Embryonic facial prominence (tissue), 1 donor: ENCODE results near the gene PLA2G3.
"Not testable (repeated sequence)": the region's sequence is repeated elsewhere in the genome, so short reads cannot be mapped to it uniquely, and the experiment has no call there.

Experiments
- DNase-seq: peaks from one replicate; pipeline ENCODE4 v3.0.0-alpha.2; 2016; ENCODE audit errors: extremely low spot score

The PLA2G3 gene, protein sequence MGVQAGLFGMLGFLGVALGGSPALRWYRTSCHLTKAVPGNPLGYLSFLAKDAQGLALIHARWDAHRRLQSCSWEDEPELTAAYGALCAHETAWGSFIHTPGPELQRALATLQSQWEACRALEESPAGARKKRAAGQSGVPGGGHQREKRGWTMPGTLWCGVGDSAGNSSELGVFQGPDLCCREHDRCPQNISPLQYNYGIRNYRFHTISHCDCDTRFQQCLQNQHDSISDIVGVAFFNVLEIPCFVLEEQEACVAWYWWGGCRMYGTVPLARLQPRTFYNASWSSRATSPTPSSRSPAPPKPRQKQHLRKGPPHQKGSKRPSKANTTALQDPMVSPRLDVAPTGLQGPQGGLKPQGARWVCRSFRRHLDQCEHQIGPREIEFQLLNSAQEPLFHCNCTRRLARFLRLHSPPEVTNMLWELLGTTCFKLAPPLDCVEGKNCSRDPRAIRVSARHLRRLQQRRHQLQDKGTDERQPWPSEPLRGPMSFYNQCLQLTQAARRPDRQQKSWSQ

DNA sequence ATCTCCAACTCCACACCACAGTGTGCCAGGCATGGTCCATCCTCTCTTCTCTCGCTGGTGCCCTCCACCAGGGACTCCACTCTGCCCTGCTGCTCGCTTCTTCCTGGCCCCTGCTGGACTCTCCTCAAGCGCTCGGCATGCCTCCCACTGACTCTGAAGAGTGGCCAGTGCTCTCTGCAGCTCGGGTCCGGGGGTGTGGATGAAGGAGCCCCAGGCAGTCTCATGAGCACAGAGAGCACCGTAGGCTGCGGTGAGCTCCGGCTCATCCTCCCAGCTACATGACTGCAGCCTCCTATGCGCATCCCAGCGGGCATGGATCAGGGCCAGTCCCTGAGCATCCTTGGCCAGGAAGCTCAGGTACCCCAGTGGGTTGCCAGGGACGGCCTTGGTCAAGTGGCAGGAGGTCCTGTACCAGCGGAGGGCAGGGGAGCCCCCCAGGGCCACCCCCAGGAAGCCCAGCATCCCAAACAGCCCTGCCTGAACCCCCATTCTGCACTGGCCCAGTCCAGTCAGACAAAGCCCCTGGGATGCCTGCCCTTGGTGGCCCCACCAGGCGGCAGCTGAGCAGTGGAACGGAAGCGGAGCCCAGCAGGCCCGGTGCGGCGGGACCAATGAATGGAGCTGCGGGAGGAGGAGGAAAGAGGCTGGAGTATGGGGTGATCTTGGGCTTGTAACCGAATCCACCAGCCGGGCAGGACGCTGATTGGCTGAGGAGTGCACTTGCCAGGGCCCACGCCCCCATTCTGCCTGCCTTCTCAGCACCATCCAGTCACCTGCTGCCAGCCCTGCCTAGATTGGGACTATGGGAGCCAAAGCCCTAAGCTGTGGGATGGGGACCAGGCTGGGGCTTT is at the start of gene PLA2G3:
Gene PLA2G3 (minus strand): TSS at position 643 of the 851 bp plus-strand sequence. CDS start 154 bp downstream, at position 489.
- no peak for DNase-seq

DNA sequence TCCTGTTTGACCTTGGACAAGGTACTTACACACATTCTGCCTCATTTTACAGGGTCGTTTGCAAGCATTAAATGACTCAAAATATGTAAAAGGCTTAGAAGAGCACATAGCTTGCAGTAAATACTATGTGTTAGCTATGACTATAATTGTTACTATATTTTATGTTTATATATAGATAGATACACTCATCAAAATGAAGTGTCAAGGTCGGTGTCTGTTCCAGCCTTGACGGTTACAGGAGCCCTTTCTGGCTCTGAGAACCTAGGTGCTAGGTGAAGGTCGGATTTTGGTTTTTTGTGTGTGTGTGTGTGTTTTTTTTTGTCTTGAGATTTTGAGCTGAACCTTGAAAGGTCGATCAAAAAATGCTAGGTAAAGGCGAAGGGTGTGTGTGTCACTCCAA is 47.3 kb upstream of the PLA2G3 start:
- no peak for DNase-seq

DNA sequence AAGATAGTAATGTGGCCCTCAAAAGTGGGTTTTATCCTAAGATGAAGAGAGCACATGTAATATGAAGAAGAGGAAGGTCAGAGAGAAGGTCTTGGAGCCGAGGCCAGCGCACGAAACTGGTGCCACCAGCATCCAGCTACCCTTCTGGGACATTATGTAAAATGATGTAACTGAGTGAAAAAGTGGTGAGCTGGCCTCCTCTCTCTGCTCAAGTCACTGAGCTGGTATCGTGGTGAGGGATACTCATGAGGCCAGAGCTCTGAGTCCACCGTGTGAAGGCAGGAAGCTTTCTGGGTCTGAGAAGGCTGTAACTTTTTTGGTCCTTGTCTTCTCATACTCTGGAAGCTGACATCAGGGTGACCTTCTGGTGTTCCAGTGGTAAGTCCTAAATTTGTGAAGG is 44.7 kb upstream of the PLA2G3 start:
- DNase-seq = no peak

DNA sequence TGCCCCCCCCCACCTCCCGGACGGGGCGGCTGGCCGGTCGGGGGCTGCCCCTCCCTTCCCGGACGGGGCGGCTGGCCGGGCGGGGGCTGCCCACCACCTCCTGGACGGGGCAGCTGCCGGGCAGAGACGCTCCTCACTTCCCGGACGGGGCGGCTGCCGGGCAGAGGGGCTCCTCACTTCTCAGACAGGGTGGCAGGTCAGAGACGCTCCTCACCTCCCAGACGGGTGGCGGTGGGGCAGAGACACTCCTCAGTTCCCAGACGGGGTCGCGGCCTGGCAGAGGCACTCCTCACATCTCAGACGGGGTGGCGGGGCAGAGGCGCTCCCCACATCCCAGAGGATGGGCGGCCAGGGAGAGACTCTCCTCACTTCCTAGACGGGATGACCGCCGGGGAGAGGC is 43.7 kb upstream of the PLA2G3 start:
- no peak for DNase-seq

DNA sequence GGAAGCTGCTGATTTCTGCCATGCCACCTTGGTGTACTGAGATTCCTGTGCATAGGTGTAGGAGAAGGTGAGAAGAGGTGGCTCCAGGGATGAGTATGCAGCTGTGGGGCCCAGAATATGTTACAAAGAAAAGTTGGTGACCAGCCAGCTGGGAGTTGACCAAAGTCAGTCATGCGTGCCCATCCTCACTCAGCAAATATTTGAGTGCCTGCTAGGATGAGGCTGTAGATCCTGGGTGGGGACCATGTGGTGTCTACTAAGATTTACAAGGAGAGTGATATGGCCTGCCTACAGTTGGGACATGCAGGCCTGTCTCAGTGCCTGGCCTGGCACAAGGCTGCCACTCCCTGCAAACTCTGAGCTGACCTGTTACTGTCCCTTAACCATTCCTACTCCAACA is 39.0 kb upstream of the PLA2G3 start:
- no peak for DNase-seq

DNA sequence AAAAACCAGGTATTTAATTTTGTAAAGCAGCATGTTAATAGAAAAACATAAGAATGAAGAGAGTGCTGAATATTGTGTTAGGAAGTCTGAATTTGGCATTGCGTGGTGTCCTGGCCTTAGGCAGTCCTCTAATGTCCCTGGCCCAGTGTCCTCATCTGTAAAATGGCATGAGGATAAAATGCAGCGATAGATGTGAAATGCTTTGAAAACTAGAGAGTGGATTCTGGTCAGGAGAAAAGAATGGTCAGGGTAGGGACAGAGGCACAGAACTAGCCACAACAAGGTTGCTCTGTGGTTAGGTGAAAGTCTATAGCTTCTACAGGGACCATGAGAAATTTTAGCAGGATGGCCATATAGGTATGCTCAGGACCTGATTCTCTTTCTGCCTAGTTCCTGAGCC is 38.6 kb upstream of the PLA2G3 start:
- no peak for DNase-seq

DNA sequence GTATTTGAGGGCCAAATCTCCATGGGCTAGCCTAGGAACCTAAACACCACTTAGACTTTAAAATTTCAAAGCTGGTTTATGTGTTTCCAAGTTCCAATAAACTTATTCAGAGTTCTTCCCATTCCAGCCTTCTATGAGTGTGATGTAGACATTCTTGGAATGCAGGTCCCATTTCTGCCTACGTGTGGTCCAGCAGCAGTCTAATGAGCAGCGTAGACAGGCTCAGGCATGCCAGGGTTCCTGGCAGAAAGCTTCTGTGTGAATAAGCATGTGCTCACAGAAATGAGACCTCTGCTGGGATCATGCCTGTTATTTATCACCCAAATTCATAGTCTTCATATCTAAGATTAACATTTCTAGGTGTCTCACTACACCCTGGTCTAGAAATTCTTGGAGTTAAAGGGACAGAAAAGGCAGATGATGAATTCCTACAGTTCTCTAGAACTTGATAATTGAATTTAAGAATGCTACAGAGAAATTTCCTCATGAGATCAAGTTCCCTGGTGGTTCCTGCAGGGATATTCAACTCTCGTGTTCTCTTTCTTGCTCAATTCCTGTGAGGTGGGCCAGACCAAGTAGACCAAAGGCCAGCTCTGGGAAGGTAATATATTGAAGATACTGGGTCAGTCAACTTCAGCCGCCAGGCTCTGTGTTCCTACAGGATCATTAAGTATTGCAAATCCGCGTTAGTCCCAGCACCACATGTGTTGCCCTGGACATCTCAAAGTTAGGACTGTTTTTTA is 37.3 kb upstream of the PLA2G3 start:
- DNase-seq = no peak

DNA sequence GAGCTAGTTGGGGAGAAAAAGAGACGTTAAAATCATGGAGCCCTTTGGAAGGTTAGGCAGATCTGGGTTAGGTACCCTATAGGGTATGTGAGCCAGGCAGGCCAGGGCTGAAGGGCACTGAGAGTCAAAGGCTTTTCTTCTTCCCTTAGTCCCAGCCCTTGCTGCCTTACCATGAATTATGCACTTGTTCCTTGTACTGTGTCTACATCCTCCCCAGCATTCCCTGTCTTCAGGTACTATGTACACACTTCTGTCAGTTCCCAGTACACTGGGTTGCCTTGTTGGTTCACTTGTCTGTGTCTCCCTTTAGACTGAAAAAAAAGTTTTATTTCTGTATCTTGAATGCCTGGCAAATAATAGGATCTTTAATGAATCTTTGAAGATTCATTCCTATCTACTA is 36.6 kb upstream of the PLA2G3 start:
- no peak for DNase-seq

DNA sequence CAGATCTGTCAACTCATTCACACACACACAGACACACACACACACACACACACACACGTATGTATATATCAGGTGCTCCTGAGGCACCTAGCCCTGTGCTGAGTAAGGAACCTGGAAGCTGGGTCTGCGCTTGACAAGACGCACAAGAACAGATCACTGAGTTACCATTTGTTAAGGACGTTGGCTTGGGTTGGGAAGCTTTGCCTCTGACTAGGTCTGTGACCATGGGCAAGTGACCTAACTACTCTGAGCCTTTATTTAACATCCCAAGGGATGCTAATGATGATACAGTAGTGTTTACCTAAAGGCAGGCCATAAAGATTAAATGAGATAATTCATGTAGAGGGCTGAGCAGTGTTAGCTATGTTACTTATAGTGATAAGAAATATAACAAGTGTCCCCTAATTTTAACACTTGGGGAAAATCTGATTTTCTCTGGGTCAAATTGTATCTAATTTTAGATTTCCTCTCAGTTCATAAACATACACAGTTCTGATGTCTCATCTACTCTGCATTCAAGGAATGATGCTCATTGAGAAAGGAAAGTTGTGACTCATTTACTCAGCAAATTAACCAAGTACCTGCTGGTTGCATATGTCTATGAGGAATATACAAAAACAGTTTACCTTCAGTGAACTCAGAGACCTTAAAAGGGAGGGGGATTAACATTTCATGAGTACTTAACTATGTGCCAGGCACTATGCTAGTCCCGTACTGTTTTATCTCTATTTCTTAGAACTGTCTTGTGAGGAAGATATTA is 33.3 kb upstream of the PLA2G3 start:
- no peak for DNase-seq

DNA sequence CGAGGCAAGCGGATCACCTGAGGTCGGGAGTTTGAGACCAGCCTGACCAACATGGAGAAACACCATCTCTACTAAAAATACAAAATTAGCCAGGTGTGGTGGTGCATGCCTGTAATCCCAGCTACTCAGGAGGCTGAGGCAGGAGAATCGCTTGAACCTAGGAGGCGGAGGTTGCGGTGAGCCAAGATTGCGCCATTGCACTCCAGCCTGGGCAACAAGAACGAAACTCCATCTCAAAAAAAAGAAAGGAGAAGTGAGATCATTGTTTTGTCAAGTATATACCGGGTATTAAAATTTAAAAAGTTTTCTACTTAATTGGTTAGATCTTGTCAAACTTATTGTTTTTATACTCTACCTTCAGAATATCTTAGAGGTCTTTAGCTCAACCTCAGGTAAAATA is 31.4 kb upstream of the PLA2G3 start:
- DNase-seq = not testable (repeated sequence)

DNA sequence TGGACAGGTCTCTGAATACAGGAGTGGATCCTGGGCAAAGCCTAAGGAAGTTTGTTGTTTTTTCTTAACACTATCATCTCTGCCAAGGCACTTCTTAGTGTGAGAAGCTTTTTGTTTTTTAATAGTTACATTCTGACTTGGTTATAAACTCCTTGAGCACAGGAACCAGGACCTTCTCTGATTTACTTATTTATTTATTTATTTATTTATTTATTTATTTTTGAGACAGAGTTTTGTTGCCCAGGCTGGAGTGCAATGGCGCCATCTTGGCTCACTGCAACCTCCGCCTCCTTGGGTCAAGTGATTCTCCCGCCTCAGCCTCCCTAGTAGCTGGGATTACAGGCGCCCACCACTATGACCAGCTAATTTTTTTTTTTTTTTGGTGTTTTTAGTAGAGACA is 30.7 kb upstream of the PLA2G3 start:
- no peak for DNase-seq

DNA sequence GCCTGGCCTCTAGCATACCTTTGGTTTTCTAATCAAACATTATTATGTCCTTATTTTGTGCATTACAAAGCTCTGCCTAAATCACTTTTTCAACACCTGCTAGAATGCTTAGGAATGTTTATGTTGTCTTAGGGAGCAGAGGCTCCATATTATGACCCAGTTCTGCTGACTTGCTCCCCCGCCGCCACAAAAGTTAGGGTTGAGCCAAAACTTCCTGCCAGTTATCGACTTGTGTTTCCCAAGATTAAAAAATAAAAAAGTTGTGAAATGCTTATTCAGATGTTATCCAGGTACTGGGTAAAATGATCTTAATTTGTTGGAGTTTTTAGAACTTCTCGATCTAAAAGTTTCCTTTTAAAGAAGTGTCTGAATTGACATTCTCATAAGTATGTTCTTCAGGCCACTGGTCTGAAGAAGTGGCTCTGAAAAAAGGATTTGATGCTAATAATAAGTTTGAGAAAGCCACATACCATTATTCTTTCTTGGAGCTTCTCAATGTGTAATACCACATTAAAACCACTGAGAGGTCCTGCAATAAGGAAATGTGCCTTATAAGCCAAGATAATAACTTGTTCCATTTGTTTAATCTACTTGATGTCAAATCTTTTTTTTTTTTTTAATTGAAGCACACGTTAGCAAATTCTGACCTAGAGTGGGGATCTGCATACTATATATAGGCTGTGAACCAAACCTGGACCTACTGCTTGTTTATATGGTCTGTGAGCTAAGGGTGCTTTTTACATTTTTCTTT is 21.9 kb upstream of the PLA2G3 start:
- no peak for DNase-seq

DNA sequence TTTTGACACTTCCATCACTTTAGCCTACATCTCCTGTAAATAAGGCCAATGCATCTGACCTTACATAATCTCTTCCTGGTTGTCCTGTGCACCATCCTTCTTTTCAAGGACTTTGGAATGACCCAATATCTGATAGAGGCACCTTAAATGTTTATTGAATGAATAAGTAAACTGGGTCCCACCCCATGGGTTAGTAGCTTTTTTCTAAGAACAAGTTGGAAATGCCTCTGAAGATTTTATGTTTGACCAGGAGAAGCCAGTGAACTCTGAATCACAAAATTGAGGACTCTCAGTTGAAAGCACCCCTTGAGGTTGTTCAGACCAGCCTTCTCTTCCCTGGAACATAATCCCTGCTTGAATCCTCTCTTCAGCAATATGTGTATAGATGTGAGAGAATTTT is 21.1 kb upstream of the PLA2G3 start:
- no peak for DNase-seq

DNA sequence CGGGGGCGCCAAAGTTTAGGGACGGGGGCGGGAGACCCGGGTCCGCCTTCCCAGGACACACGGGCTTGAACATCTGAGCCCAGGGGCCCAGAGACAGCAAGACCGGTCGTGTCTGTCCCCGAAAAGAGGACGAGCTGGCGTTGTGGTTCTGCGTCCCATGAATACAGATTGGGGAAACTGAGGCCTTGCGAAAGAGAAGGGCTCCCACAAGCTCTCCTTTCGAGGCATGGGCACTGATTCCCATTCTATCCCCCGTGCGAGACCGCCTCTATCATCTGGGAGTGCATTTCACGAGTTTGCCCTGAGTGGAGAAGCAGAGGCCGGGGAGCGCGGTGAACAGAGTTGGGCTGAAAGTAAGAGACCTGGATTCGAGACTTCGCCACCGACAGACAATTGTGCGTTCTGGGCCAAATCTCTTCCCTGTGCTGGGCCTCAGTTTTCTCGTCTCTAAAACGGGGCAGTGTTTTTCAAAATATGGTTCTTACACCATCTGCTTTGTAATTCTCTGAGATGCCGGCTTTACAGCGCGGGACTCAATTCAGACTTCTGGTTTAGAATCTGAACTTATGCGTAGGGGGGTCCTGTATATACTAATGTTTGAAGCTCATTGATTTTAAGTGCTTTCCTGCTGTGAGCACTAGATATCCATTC is 20.1 kb upstream of the PLA2G3 start:
- DNase-seq = no peak

DNA sequence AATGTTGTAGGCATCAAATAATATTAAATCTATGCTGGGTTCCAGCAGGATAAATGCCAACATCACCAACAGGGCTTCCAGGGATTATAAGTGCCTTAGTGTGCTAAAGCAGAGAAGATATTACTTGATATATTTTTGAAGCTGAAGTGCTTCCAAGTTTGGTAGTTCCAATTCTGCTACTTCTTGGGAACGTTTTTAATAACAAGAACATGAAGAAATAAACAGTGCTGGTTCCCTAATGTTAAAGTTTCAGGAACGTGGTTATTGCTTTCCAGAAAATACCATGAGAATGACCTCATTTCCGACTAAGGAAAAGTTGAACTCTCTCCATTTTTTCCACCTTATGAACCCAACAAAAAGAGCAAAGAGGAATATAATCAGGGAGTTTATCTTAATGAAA is 15.1 kb upstream of the PLA2G3 start:
- no peak for DNase-seq

DNA sequence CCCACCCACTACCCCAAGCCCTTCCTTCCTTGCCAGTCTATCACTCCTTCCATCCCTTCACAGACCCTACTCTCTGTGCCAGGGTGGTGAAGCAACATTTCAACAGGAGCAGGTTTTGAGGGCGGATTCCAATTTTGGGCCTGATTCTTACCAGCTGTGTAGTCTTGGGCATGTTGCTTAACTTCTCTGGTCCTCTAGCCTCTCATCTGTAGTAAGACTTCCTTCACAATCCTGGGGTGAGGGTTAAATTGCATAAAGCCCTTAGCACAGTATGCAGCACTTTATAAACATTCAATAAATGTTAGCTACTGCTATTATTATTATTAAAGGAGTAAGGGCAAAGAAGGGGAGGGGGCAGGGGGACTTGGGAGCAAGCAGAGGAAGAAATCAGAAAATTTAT is 14.7 kb upstream of the PLA2G3 start:
- no peak for DNase-seq

DNA sequence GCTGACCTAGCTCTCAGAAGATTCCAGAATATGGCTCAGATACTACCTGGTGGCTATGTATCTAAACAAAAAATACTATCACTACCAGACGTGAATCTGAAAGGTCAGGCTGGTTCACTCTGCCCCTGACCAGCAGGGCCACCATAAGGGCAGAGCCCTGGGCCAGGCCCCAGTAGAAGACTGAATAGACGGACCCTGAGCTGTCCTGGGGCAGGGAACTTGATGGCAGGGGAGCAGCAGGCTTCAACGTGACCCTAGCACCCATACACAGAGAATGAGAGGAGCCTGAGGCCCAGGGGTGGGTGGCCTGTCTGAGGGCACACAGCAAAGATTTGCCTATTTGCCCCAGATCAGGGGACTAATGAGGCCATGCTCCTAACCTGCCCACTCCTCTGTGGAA is 13.0 kb upstream of the PLA2G3 start:
- DNase-seq = no peak

DNA sequence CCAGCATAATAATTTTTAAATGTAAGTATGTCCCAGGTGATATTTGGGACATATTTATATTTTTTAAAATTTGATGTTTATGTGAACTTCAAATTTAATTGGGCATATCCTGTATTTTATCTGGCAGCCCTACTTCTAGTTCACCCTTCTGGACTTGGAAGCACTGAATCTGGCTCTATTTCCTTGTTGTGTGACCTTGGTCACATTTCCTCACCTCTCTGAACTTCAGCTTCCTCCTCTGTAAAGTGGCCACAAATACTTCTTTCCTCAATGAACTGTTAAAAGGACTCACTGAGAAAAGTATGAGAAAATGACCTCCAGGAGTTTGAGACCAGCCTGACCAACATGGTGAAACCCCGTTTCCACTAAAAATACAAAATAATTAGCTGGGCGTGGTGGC is 11.6 kb upstream of the PLA2G3 start:
- DNase-seq = no peak

DNA sequence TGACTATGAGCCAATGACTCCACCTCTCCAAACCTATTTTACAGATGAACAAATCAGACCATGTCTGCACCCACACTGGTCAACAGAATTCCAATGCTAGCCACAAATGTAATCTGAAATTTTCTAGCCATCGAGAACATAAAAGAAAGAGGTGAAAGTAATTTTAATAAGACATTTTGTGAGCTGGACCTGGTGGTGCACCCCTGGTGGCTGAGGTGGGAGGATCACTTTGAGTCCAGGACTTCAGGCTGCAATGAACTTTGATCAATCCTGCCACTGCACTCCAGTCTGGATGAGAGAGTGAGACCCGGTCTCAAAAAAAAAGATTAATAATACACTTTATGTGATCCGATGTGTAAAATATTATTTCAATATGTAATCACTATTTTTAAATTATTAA is 10.3 kb upstream of the PLA2G3 start:
- no peak for DNase-seq

DNA sequence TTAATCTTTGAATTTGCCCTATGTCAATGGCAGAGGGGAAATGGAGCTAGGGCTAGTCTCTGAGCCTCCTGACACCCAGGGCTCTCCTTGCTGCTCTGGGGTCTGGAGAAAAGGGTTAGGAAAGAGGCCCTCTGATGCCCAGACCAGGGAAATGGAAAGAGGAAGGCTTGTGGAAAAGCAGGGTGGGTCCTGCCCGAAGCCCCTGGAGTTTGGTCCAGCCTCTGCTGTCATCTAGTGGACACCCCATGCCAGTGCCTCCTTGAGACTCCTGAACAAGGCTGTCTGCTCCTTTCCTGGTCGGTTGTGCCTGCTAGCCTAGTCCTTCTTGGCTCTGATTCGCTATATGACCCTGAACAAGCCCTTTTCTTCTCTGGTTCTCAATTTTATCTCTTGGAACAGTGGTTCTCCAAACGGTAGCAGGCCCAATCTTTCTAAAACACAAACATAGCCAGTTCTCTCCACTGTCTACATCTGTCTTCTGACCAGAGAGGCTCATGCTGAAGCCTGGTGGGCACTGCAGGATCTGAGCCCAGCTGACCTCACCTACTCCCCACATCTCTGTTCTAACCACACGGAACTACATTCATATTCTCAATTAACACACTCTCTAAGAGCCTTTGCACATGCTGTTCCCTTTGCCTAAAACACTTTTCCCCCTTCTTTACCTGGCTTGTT is 8.8 kb upstream of the PLA2G3 start:
- DNase-seq = peak; percentile 39
